ENCODE results near the gene CD68.
"Not testable (repeated sequence)": the region's sequence is repeated elsewhere in the genome, so short reads cannot be mapped to it uniquely, and the experiment has no call there.

The CD68 gene

GRCh38 chr17:7613769-7614424, 34.5 kb downstream of the CD68 start:
- DNase-seq (ENCODE audit: low spot score), result peak; percentile 22

- DNase-seq (ENCODE audit: low spot score), result peak; percentile 100
Observed at GRCh38 chr17:7614425-7615264, 35.2 kb downstream of the CD68 start, which contains the start of gene FXR2. TSS of gene FXR2 (minus strand) at chr17:7614897. CDS start at chr17:7614532, 365 bp downstream.

GRCh38 chr17:7615265-7615747, 35.9 kb downstream of the CD68 start:
- DNase-seq (ENCODE audit: low spot score), result no peak

- no peak for DNase-seq (ENCODE audit: low spot score)
Observed at GRCh38 chr17:7618608-7619007, 39.2 kb downstream of the CD68 start.

- no peak for DNase-seq (ENCODE audit: low spot score)
Observed at GRCh38 chr17:7620835-7621234, 41.4 kb downstream of the CD68 start.

- no peak for DNase-seq (ENCODE audit: low spot score)
Observed at GRCh38 chr17:7623661-7624060, 44.2 kb downstream of the CD68 start.

GRCh38 chr17:7625749-7626148, 46.3 kb downstream of the CD68 start:
- DNase-seq (ENCODE audit: low spot score), result not testable (repeated sequence)

- no peak for DNase-seq (ENCODE audit: low spot score)
Observed at GRCh38 chr17:7626307-7626706, 46.9 kb downstream of the CD68 start.

- no peak for DNase-seq (ENCODE audit: low spot score)
Observed at GRCh38 chr17:7626956-7627249, 47.5 kb downstream of the CD68 start.

GRCh38 chr17:7627250-7628121, 48.0 kb downstream of the CD68 start, which contains the start of gene SAT2:
TSS of gene SAT2 (minus strand) at chr17:7627821. CDS start at chr17:7627635, 186 bp downstream.
- DNase-seq (ENCODE audit: low spot score), result peak; percentile 86

- no peak for DNase-seq (ENCODE audit: low spot score)
Observed at GRCh38 chr17:7629939-7630571, 50.6 kb downstream of the CD68 start, which contains the start of gene SHBG. TSS of gene SHBG (plus strand) at chr17:7630135. CDS start at chr17:7630173, 38 bp downstream.
